ENCODE measurements around the gene CCM2.

CCM2 gene

GRCh38 chr7:45098983-45099839 is 99.2 kb downstream of the CCM2 start:
- H3K9ac ChIP-seq (ENCODE audit: low read depth, low read length), result no peak overlapping the region
- H3K36me3 ChIP-seq (ENCODE audit: insufficient read depth, low read length), result peaks cover 52% of the 10 kb centered on the region
- H3K4me2 ChIP-seq (ENCODE audit: low read length), result no peak overlapping the region
- H3K4me1 ChIP-seq (ENCODE audit: control insufficient read depth, insufficient read depth, low read length), result no peaks in the 10 kb centered on the region
- H3K27me3 ChIP-seq (ENCODE audit: control insufficient read depth, insufficient read depth, low read length), result no peaks in the 10 kb centered on the region
- no peaks in the 10 kb centered on the region for H3K9me3 ChIP-seq (replicated peaks; ENCODE audit: low read length)
- no peak overlapping the region for H3K4me3 ChIP-seq (ENCODE audit: low read length)

GRCh38 chr7:45099891-45100760 is 100.1 kb downstream of the CCM2 start:
- no peak overlapping the region for H3K4me2 ChIP-seq (ENCODE audit: low read length)
- no peaks in the 10 kb centered on the region for H3K4me1 ChIP-seq (ENCODE audit: control insufficient read depth, insufficient read depth, low read length)
- H3K4me3 ChIP-seq (ENCODE audit: low read length), result no peak overlapping the region
- H3K27me3 ChIP-seq (ENCODE audit: control insufficient read depth, insufficient read depth, low read length), result no peaks in the 10 kb centered on the region
- H3K36me3 ChIP-seq (ENCODE audit: insufficient read depth, low read length), result peaks cover 62% of the 10 kb centered on the region
- H3K9ac ChIP-seq (ENCODE audit: low read depth, low read length), result no peak overlapping the region
- H3K9me3 ChIP-seq (replicated peaks; ENCODE audit: low read length), result no peaks in the 10 kb centered on the region

- H3K36me3 ChIP-seq (ENCODE audit: insufficient read depth, low read length), result peaks cover 70% of the 10 kb centered on the region
- no peak overlapping the region for H3K9ac ChIP-seq (ENCODE audit: low read depth, low read length)
- H3K4me1 ChIP-seq (ENCODE audit: control insufficient read depth, insufficient read depth, low read length), result no peaks in the 10 kb centered on the region
- no peaks in the 10 kb centered on the region for H3K27me3 ChIP-seq (ENCODE audit: control insufficient read depth, insufficient read depth, low read length)
- H3K4me3 ChIP-seq (ENCODE audit: low read length), result no peak overlapping the region
- H3K4me2 ChIP-seq (ENCODE audit: low read length), result no peak overlapping the region
- H3K9me3 ChIP-seq (replicated peaks; ENCODE audit: low read length), result no peaks in the 10 kb centered on the region
Measured at GRCh38 chr7:45100761-45101480, 100.9 kb downstream of the CCM2 start.

GRCh38 chr7:45101748-45102147 is 101.7 kb downstream of the CCM2 start:
- no peak overlapping the region for H3K4me2 ChIP-seq (ENCODE audit: low read length)

GRCh38 chr7:45102785-45103712 is 103.0 kb downstream of the CCM2 start:
- no peaks in the 10 kb centered on the region for H3K4me1 ChIP-seq (ENCODE audit: control insufficient read depth, insufficient read depth, low read length)
- no peak overlapping the region for H3K4me2 ChIP-seq (ENCODE audit: low read length)
- no peaks in the 10 kb centered on the region for H3K9me3 ChIP-seq (replicated peaks; ENCODE audit: low read length)
- no peak overlapping the region for H3K9ac ChIP-seq (ENCODE audit: low read depth, low read length)
- peaks cover 90% of the 10 kb centered on the region for H3K36me3 ChIP-seq (ENCODE audit: insufficient read depth, low read length)
- no peaks in the 10 kb centered on the region for H3K27me3 ChIP-seq (ENCODE audit: control insufficient read depth, insufficient read depth, low read length)
- no peak overlapping the region for H3K4me3 ChIP-seq (ENCODE audit: low read length)

More at GRCh38 chr7:45101748-45102147, 101.7 kb downstream of the CCM2 start:
- no peaks in the 10 kb centered on the region for H3K4me1 ChIP-seq (ENCODE audit: control insufficient read depth, insufficient read depth, low read length)
- H3K36me3 ChIP-seq (ENCODE audit: insufficient read depth, low read length), result peaks cover 77% of the 10 kb centered on the region
- no peak overlapping the region for H3K4me3 ChIP-seq (ENCODE audit: low read length)
- H3K9me3 ChIP-seq (replicated peaks; ENCODE audit: low read length), result no peaks in the 10 kb centered on the region
- H3K9ac ChIP-seq (ENCODE audit: low read depth, low read length), result no peak overlapping the region
- H3K27me3 ChIP-seq (ENCODE audit: control insufficient read depth, insufficient read depth, low read length), result no peaks in the 10 kb centered on the region

- H3K4me2 ChIP-seq (ENCODE audit: low read length), result no peak overlapping the region
- peaks cover 99% of the 10 kb centered on the region for H3K36me3 ChIP-seq (ENCODE audit: insufficient read depth, low read length)
- H3K4me3 ChIP-seq (ENCODE audit: low read length), result no peak overlapping the region
- no peaks in the 10 kb centered on the region for H3K27me3 ChIP-seq (ENCODE audit: control insufficient read depth, insufficient read depth, low read length)
- no peak overlapping the region for H3K9ac ChIP-seq (ENCODE audit: low read depth, low read length)
- peaks cover 10% of the 10 kb centered on the region for H3K4me1 ChIP-seq (ENCODE audit: control insufficient read depth, insufficient read depth, low read length)
- no peaks in the 10 kb centered on the region for H3K9me3 ChIP-seq (replicated peaks; ENCODE audit: low read length)
Measured at GRCh38 chr7:45103958-45104843, 104.2 kb downstream of the CCM2 start.

GRCh38 chr7:45104844-45105587 is 105.0 kb downstream of the CCM2 start:
- no peak overlapping the region for H3K9ac ChIP-seq (ENCODE audit: low read depth, low read length)
- H3K9me3 ChIP-seq (replicated peaks; ENCODE audit: low read length), result no peaks in the 10 kb centered on the region
- H3K36me3 ChIP-seq (ENCODE audit: insufficient read depth, low read length), result peaks cover 92% of the 10 kb centered on the region
- H3K4me1 ChIP-seq (ENCODE audit: control insufficient read depth, insufficient read depth, low read length), result peaks cover 12% of the 10 kb centered on the region
- no peaks in the 10 kb centered on the region for H3K27me3 ChIP-seq (ENCODE audit: control insufficient read depth, insufficient read depth, low read length)
- no peak overlapping the region for H3K4me3 ChIP-seq (ENCODE audit: low read length)
- H3K4me2 ChIP-seq (ENCODE audit: low read length), result no peak overlapping the region

GRCh38 chr7:45105588-45106188 is 105.7 kb downstream of the CCM2 start:
- H3K9ac ChIP-seq (ENCODE audit: low read depth, low read length), result no peak overlapping the region
- H3K27me3 ChIP-seq (ENCODE audit: control insufficient read depth, insufficient read depth, low read length), result no peaks in the 10 kb centered on the region
- H3K4me2 ChIP-seq (ENCODE audit: low read length), result no peak overlapping the region
- peaks cover 85% of the 10 kb centered on the region for H3K36me3 ChIP-seq (ENCODE audit: insufficient read depth, low read length)
- H3K4me3 ChIP-seq (ENCODE audit: low read length), result no peak overlapping the region
- H3K9me3 ChIP-seq (replicated peaks; ENCODE audit: low read length), result no peaks in the 10 kb centered on the region
- H3K4me1 ChIP-seq (ENCODE audit: control insufficient read depth, insufficient read depth, low read length), result peaks cover 14% of the 10 kb centered on the region

GRCh38 chr7:45106820-45107219 is 106.8 kb downstream of the CCM2 start:
- Histone ChIP-seq H3K4me1 (ENCODE audit: control insufficient read depth, insufficient read depth, low read length) (peaks cover 14% of the 10 kb centered on the region), H3K4me2 (ENCODE audit: low read length) (no peak overlapping the region), H3K4me3 (ENCODE audit: low read length) (no peak overlapping the region), H3K27me3 (ENCODE audit: control insufficient read depth, insufficient read depth, low read length) (no peaks in the 10 kb centered on the region), H3K9me3 (replicated peaks; ENCODE audit: low read length) (no peaks in the 10 kb centered on the region), H3K36me3 (ENCODE audit: insufficient read depth, low read length) (peaks cover 74% of the 10 kb centered on the region), H3K9ac (ENCODE audit: low read depth, low read length) (no peak overlapping the region)

All from skeletal muscle satellite cell (primary cell).